ENCODE results near the gene GDNF. TPM values are rescaled to one million over a fixed set of nuclear protein-coding genes. Genes with fewer than 3 reads are reported as not detected.

GDNF gene, protein sequence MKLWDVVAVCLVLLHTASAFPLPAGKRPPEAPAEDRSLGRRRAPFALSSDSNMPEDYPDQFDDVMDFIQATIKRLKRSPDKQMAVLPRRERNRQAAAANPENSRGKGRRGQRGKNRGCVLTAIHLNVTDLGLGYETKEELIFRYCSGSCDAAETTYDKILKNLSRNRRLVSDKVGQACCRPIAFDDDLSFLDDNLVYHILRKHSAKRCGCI
- total RNA-seq (2021) (0.38 and 0.85 TPM in 2 replicates), Bru-seq, nascent RNA (percentile 33 among the genes with signal in this experiment), BruChase-seq, experiment 1, labeled RNA remaining after a 2-hour chase (percentile 29 among the genes with signal in this experiment), BruChase-seq, experiment 2, labeled RNA remaining after a 6-hour chase (percentile 23 among the genes with signal in this experiment)
- long read RNA-seq = 0 reads

DNA sequence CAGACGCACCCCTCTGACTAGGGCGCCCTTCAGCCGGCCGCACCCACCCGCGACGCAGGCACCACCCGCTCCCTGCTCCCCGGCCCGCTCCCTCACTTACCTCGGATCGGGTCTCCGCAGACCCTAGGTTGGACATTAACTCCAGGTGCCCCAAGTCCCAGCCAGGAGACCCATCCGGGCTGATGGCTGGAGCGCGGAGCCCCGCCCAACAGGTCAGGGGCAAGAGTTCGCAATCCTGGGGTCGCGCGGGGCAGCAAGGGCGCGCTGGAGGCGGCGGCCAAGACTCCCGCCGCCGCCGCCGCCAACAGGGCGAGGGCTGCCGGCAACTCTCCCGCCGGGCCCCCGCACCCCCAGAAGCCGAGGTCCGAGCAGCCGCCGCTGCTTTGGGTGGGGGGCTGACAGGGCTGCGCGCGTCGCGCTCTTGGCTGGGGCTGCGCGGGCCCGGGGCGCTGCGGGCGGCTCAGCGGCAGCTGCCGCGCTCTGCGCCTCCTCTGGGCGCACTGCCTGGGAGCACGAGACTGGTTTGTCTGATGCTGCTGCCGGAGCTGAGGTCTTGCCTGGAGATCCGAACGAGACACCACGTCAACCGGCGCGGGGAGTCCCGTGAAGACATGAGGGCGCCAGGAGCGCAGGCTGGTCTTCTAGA is at the start of gene GDNF:
TSS of gene GDNF (minus strand) at position 635 of the 646 bp plus-strand sequence. CDS start 5,245 bp downstream, outside the sequence.
- intact Hi-C loops (cut with micrococcal nuclease; ENCODE audit: unreplicated experiment) = no loop called here
- H3K79me2 ChIP-seq (ENCODE audit: low read depth) = no peaks in the 10 kb centered on the region
- H4K20me1 ChIP-seq (ENCODE audit: insufficient read depth) = no peaks in the 10 kb centered on the region
- no peak within 1 kb of the TSS for H2AFZ ChIP-seq
- no peaks in the 10 kb centered on the region for H3K4me1 ChIP-seq (replicated peaks; ENCODE audit: insufficient read depth)
- no peaks in the 10 kb centered on the region for H3F3A ChIP-seq (ENCODE audit: insufficient read depth, low read depth)
- no peak within 1 kb of the TSS for H3K27ac ChIP-seq
- 0 out of 2 replicates have a peak, but pooled peaks cover 9% of the 10 kb centered on the region for H3K27me3 ChIP-seq (ENCODE audit: insufficient read depth, low read depth)
- H3K36me3 ChIP-seq (ENCODE audit: low read depth) = no peaks in the 10 kb centered on the region
- TF ChIP-seq CTCF (conservative IDR thresholded peaks at IDR 0.05) (no peak), EZH2 (IDR thresholded peaks at IDR 0.05; ENCODE audit: low read depth) (no peak)
- CTCF ChIA-PET = interaction anchor here (0.6 kb wide), 1 partner anchor 128 kb away, joined by 3 read pairs; no protein-coding TSS in a partner anchor
- H3K4me3 ChIP-seq = no peak within 1 kb of the TSS
- BruUV-seq (replicated peaks) = no TSS peak
- H3K9me3 ChIP-seq (ENCODE audit: insufficient read depth, low read depth) = no peaks in the 10 kb centered on the region
- DNase-seq = no peak
- no peak within 1 kb of the TSS for H3K4me2 ChIP-seq
- POLR2A ChIA-PET (ENCODE audit: unreplicated experiment) = no interaction called here
- H3K9me2 ChIP-seq (ENCODE audit: insufficient read depth) = no peaks in the 10 kb centered on the region

DNA sequence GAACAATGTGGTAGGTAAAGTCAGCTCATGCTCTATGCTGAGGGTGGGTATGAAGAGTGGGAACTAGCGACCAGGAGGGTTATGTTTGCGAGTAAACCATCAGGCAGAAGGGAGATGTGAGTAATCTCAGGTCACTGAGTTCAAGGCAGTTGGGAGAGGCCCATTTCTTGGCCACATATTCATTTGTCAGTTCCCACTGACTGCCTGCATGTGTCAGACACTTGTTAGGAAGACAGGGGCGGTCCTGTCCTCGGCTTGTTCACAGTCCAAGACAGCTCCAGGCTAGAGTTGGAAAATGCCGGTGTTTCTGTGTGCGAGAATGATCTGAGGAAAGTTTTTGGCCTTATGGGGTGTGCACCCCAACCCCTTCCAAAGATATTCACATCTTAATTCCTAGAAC is 48.6 kb upstream of the GDNF start:
- Histone ChIP-seq H3K4me1 (replicated peaks; ENCODE audit: insufficient read depth) (0 out of 2 replicates have a peak, but pooled peaks cover 8% of the 10 kb centered on the region), H3K9me3 (ENCODE audit: insufficient read depth, low read depth) (no peaks in the 10 kb centered on the region), H3K79me2 (ENCODE audit: low read depth) (no peaks in the 10 kb centered on the region), H3K4me3 (no peak overlapping the region), H3K9me2 (ENCODE audit: insufficient read depth) (no peaks in the 10 kb centered on the region), H4K20me1 (ENCODE audit: insufficient read depth) (no peaks in the 10 kb centered on the region), H3K27ac (no peak overlapping the region), H3K36me3 (ENCODE audit: low read depth) (no peaks in the 10 kb centered on the region), H3F3A (ENCODE audit: insufficient read depth, low read depth) (no peaks in the 10 kb centered on the region), H3K4me2 (no peak overlapping the region; the same call in 1 of the 2 replicates), H2AFZ (no peak overlapping the region), H3K27me3 (ENCODE audit: insufficient read depth, low read depth) (no peaks in the 10 kb centered on the region)
- CTCF ChIA-PET = no interaction called here
- peak in 1 of 2 experiments; percentile 25 for DNase-seq
- POLR2A ChIA-PET (ENCODE audit: unreplicated experiment) = interaction anchor here (0.5 to 0.7 kb wide), 2 partner anchors 93 to 321 kb away, joined by 3 to 8 read pairs; no protein-coding TSS in a partner anchor
- TF ChIP-seq EZH2 (IDR thresholded peaks at IDR 0.05; ENCODE audit: low read depth) (no peak), CTCF (conservative IDR thresholded peaks at IDR 0.05) (no peak)
- intact Hi-C loops (cut with micrococcal nuclease; ENCODE audit: unreplicated experiment) = no loop called here
- BruUV-seq (replicated peaks) = no TSS peak

DNA sequence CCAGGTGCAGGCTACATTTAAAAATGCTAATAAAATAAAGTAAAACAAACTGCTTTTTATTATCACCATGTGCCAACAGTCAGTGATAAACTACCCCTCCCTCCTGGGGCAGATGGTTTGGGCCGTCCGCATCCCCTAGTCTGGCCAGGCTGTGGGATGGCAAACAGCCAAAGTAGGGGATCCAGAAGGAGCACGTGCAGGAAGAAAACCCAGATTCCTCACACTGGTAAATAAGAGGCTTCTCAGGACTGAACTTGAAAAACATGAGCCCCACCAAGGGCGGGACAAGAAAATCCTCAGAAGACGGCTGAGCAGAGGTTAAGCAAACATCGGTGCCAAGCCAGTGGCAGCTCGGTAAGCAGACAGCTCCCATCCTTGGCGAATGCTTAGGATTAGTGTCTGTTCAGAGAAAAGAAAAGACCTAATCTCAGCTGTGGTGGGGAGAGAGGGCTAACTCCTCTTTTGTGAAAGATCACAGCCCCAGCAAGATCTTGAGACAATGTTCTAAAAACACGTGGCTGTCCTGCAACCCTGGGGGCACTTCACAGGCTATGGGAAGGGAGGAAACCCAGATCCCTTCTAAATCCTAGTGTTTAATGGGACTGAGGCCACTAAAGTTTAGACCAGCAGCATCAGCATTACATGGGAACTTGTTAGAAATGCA is 46.5 kb upstream of the GDNF start:
- no peak for DNase-seq
- Histone ChIP-seq H3K4me2 (no peak overlapping the region), H3K4me3 (no peak overlapping the region), H4K20me1 (ENCODE audit: insufficient read depth) (no peaks in the 10 kb centered on the region), H3K79me2 (ENCODE audit: low read depth) (no peaks in the 10 kb centered on the region), H3K9me2 (ENCODE audit: insufficient read depth) (no peaks in the 10 kb centered on the region), H3K36me3 (ENCODE audit: low read depth) (no peaks in the 10 kb centered on the region), H3F3A (ENCODE audit: insufficient read depth, low read depth) (no peaks in the 10 kb centered on the region), H3K4me1 (replicated peaks; ENCODE audit: insufficient read depth) (0 out of 2 replicates have a peak, but pooled peaks cover 8% of the 10 kb centered on the region), H2AFZ (no peak overlapping the region), H3K27ac (no peak overlapping the region), H3K9me3 (ENCODE audit: insufficient read depth, low read depth) (peaks cover 2% of the 10 kb centered on the region; the same call in 1 of the 2 replicates), H3K27me3 (ENCODE audit: insufficient read depth, low read depth) (peaks cover 5% of the 10 kb centered on the region; the same call in 1 of the 2 replicates)
- ChIA-PET CTCF (no interaction called here), POLR2A (ENCODE audit: unreplicated experiment) (no interaction called here)
- BruUV-seq (replicated peaks) = no TSS peak
- TF ChIP-seq CTCF (conservative IDR thresholded peaks at IDR 0.05) = no peak
- intact Hi-C loops (cut with micrococcal nuclease; ENCODE audit: unreplicated experiment) = no loop called here
